HG03342 (cell line): ENCODE results near the gene CSNK2A1.
"Not testable (repeated sequence)": the region's sequence is repeated elsewhere in the genome, so short reads cannot be mapped to it uniquely, and the experiment has no call there.

Experiments used
- ATAC-seq: cut with Tn5 transposase; IDR thresholded peaks from one replicate; pipeline ENCODE4 v1.9.1; 2021; ENCODE audit warnings: mild to moderate bottlenecking, moderate library complexity; ENCODE audit not compliant: unreplicated experiment

Gene CSNK2A1

DNA sequence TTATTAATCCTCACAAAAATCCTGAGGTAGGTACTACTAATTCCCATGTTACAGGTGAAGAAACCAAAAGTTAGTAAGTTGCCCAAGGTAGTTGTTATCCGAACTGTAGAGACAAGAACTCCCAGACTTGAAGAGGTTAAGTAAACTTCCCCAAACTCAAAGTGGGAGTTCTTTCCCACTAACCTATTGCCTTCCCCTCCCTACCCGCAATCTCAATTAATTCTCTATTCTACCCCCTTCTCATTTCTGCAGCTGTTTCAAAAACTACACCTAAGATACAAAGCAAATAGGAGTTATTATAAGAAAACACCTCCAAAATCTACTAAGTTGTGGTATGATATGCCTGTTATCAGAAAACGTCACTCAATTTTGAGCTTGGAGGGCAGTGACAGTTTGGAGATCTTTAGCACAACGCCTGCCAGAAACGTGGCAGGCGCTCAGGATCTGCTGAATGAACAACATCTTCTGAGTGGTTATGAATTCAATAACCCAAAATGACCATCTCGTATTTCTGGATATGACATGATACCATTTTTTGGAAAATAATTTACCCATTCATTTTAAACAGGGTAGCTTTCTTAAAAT lies 7.1 kb downstream of the CSNK2A1 start:
- ATAC-seq, result no peak

DNA sequence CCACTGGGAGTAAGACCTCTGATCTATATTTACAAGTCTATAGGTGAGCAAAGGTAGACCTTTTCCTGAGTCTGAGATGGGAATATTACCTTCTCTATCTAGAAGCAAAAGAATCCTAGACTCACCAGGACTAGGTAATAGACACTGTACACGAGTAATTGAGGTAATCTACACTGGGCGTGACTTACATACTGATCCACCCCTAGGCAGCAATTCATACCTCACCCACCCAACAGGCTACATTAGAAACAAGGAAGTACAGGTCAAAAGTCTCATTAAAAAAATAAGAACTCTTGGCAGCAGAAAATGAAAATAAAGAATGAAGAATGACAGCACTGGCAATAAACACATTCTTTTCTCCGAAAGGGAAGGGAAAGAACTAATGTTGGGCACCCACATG lies 7.6 kb downstream of the CSNK2A1 start:
- ATAC-seq, result no peak

DNA sequence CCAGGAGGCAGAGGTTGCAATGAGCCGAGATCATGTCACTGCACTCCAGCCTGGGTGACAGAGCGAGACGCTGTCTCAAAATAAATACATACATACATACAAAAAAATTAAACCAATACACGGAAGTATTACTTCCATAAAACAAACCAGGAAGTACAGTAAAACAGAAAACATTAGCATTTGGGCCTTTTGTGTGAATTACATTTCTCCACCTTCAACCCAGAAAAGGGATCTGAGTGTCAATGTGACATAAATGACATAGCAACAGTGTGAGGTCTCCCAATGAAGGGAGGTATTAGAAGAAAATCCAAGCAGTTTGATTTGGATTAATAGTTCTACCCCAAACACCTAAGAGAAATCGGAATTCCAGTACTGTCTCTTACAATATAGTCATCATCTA lies 10.1 kb downstream of the CSNK2A1 start:
- no peak for ATAC-seq

- ATAC-seq, result no peak
Observed at GRCh38 chr20:532530-532929, 11.1 kb downstream of the CSNK2A1 start.

- ATAC-seq, result no peak
Observed at GRCh38 chr20:531608-532007, 12.0 kb downstream of the CSNK2A1 start.

DNA sequence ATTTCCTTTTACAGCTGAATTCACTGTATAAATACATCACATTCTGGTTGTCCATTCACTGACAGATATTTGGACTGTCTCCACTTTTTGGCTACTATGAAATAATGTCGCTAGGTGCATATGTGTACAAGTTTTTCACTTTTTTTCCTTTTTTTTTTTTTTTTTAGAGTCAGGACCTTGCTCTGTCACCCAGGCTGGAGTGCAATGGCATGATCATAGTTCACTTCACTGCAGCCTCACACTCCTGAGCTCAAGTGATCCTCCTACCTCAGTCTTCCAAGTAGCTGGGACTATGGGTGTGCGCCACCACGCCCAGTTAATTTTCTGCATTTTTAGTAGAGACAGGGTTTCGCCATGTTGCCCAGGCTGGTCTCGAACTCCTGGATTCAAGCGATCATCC lies 13.3 kb downstream of the CSNK2A1 start:
- no peak for ATAC-seq

DNA sequence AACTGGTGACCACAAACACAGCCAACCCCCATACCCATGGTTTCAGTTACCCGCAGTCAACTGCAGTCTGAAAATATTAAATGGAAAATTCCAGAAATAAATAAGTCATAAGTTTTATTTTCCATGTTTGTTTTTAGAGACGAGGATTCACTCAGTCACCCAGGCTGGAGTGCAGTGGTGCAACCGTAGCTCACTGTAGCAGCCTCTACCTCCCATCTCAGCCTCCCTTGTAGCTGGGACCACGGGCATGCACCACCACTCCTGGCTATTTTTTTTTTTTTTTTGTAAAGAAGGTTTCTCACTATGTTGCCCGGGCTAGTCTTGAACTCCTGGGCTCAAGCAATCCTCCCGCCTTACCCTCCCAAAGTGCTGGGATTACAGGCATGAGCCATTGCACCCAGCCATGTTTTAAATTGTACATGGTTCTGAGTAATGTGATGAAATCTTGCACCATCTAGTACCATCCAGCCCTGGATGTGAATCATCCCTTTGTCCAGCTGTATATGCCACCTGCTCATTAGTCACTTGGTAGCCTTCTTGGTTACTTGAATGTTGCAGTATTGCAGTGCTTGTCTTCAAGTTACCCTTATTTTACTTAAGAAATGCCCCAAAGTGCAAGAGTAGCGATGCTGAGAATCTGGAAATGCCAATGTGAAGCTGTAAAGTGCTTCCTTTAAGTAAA lies 14.5 kb downstream of the CSNK2A1 start:
- ATAC-seq, result no peak

- no peak for ATAC-seq
Observed at GRCh38 chr20:527571-527886, 16.1 kb downstream of the CSNK2A1 start.

DNA sequence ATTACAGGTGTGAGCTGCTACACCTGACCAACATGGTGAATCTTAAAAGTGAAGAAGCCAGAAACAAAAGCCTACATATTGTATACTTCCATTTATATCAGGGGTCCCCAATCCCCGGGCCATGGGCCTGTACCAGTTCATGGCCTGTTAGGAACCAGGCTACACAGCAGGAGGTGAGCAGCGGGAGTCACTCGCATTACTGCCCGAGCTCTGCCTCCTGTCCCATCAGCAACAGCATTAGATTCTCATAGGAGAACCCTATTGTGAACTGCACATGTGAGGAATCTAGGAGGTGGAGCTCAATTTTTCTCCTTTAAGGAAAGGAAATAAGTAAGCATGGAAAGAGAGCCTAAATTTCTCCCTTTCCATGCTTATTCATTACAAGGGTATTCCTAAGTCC lies 21.7 kb downstream of the CSNK2A1 start:
- no peak for ATAC-seq

- ATAC-seq, result no peak
Observed at GRCh38 chr20:519999-520398, 23.6 kb downstream of the CSNK2A1 start.

- no peak for ATAC-seq
Observed at GRCh38 chr20:517221-517620, 26.4 kb downstream of the CSNK2A1 start.

- ATAC-seq, result no peak
Observed at GRCh38 chr20:516799-517198, 26.8 kb downstream of the CSNK2A1 start.

DNA sequence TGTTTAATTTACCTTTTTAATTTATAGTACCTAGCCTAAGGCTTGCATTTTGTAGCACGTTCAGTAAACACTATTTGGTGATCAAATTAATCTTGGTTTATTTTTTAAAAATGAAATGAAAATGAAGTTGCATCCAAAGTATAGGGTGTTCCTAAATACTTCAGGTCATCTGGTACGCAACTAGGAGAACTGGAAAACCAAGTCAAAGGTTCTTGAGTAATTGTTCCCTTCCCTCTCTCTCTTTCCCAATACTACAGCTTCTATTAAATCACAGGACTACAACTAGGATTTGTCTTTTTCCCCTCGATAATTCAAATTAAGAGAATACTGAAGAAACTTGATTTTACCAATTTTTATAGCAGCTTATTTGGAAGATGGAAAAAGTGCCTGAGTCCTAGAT lies 27.9 kb downstream of the CSNK2A1 start:
- no peak for ATAC-seq

- ATAC-seq, result no peak
Observed at GRCh38 chr20:513429-513828, 30.2 kb downstream of the CSNK2A1 start.

- ATAC-seq, result not testable (repeated sequence)
Observed at GRCh38 chr20:510328-511057, 33.1 kb downstream of the CSNK2A1 start.

- not testable (repeated sequence) for ATAC-seq
Observed at GRCh38 chr20:508364-508787, 35.2 kb downstream of the CSNK2A1 start.

DNA sequence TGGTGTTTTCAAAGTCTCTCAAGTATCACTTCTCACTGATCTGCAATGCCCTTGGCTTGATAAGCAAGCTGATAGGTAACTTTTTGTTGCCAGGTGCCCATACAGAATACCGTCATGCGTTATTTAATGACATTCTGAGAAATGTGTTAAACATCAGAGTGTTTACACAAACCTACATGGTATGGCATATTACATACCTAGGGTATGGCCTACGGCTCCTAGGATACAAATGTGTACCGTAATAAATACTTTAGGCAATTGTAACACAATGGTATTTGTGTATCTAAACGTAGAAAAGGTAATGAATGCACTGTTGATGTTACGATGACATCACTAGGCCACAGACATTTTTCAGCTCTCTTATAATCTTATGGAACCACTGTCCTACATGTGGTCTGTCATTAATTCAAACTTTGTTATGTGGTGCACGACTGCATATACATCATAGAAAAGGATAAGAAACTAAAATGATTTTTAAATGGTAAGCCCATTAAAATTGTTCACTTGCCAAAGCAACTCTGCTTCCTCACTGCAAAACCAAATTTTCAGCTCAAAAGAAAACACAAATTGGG lies 35.7 kb downstream of the CSNK2A1 start:
- ATAC-seq, result no peak

- ATAC-seq, result no peak
Observed at GRCh38 chr20:507006-507758, 36.4 kb downstream of the CSNK2A1 start.

GRCh38 chr20:504632-505075 lies 38.9 kb downstream of the CSNK2A1 start:
- ATAC-seq, result no peak

GRCh38 chr20:503048-503737 lies 40.4 kb downstream of the CSNK2A1 start:
- ATAC-seq, result no peak

DNA sequence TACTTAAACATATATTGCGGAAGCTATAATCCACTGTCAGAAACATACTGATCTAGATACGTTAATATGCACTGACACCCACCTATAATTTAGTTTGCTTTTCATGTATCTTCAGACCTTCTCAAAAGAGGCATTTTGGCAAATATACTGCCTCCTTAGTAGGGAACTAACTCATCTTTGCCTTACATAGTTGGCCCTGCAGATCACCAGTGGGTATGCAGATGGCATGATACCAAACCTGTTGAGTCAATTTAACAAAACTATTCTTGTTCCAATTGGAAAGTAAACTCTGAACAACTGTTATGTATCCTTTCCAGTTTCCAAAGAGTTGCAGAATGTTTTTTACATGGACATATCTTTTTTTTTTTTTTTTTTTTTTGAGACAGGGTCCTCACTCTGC lies 45.6 kb downstream of the CSNK2A1 start:
- no peak for ATAC-seq
